ENCODE data around the gene SPIB.

The SPIB gene

GRCh38 chr19:50475101-50475568 is 56.4 kb downstream of the SPIB start:
- no peak for DNase-seq (ENCODE audit: low read depth)

GRCh38 chr19:50475736-50476223 is 57.0 kb downstream of the SPIB start:
- no peak for DNase-seq (ENCODE audit: low read depth)

GRCh38 chr19:50476224-50476906 is 57.6 kb downstream of the SPIB start, which contains the start of the genes EMC10 and GARIN5A:
EMC10 (plus strand) TSS chr19:50476507; CDS start chr19:50476545, 38 bp downstream.
GARIN5A (minus strand) TSS chr19:50476848; CDS start chr19:50476388, 460 bp downstream.
- DNase-seq (ENCODE audit: low read depth) = peak; percentile 84

- DNase-seq (ENCODE audit: low read depth) = no peak
Measured at GRCh38 chr19:50476907-50477238, 58.1 kb downstream of the SPIB start.

- no peak for DNase-seq (ENCODE audit: low read depth)
Measured at GRCh38 chr19:50477751-50478515, 59.2 kb downstream of the SPIB start.

- no peak for DNase-seq (ENCODE audit: low read depth)
Measured at GRCh38 chr19:50478901-50479715, 60.4 kb downstream of the SPIB start.

- no peak for DNase-seq (ENCODE audit: low read depth)
Measured at GRCh38 chr19:50479761-50480251, 61.1 kb downstream of the SPIB start.

- DNase-seq (ENCODE audit: low read depth) = no peak
Measured at GRCh38 chr19:50480281-50481111, 61.8 kb downstream of the SPIB start.

Data from stimulated activated CD8-positive, alpha-beta memory T cell treated with anti-CD3 and anti-CD28 coated beads, Interleukin-12 subunit alpha, Interleukin-12 subunit beta, amount 100 ng/mL, for 4 hours (primary cell).